ENCODE data around the gene GADD45A.

The GADD45A gene

GRCh38 chr1:67700220-67700619 lies 15.2 kb downstream of the GADD45A start:
- Histone ChIP-seq H3K27me3 (ENCODE audit: insufficient read depth, insufficient read length) (no peaks in the 10 kb centered on the region), H3K9me3 (ENCODE audit: insufficient read depth, low read length) (no peaks in the 10 kb centered on the region)

GRCh38 chr1:67700692-67701410 lies 15.8 kb downstream of the GADD45A start:
- no peak overlapping the region for H3K4me3 ChIP-seq (ENCODE audit: insufficient read length, low read depth)
- H3K36me3 ChIP-seq (ENCODE audit: insufficient read depth, insufficient read length, low read length) = peaks cover 25% of the 10 kb centered on the region
- peak; percentile 89 for DNase-seq (ENCODE audit: low read depth, low spot score)

More at GRCh38 chr1:67700220-67700619, 15.2 kb downstream of the GADD45A start:
- H3K4me3 ChIP-seq (ENCODE audit: insufficient read length, low read depth) = peak overlapping the region; percentile 15
- H3K4me1 ChIP-seq (ENCODE audit: insufficient read depth, insufficient read length) = peaks cover 4% of the 10 kb centered on the region
- H3K36me3 ChIP-seq (ENCODE audit: insufficient read depth, insufficient read length, low read length) = peaks cover 19% of the 10 kb centered on the region
- H3K9ac ChIP-seq (ENCODE audit: insufficient read length, low read depth) = peak overlapping the region; percentile 76
- no peak for DNase-seq (ENCODE audit: low read depth, low spot score)
- TF ChIP-seq YY1 (IDR thresholded peaks at IDR 0.05; ENCODE audit: insufficient read depth, insufficient read length) (no peak), ZNF274 (IDR thresholded peaks at IDR 0.05; ENCODE audit: low read depth, low read length) (no peak), SUZ12 (IDR thresholded peaks at IDR 0.05; ENCODE audit: extremely low read depth, insufficient read depth, insufficient read length) (no peak)

GRCh38 chr1:67701876-67702275 lies 16.9 kb downstream of the GADD45A start:
- Histone ChIP-seq H3K4me1 (ENCODE audit: insufficient read depth, insufficient read length) (peaks cover 4% of the 10 kb centered on the region), H3K9me3 (ENCODE audit: insufficient read depth, low read length) (no peaks in the 10 kb centered on the region), H3K27me3 (ENCODE audit: insufficient read depth, insufficient read length) (no peaks in the 10 kb centered on the region), H3K36me3 (ENCODE audit: insufficient read depth, insufficient read length, low read length) (peaks cover 32% of the 10 kb centered on the region), H3K4me3 (ENCODE audit: insufficient read length, low read depth) (no peak overlapping the region), H3K9ac (ENCODE audit: insufficient read length, low read depth) (no peak overlapping the region)
- no peak for TF ChIP-seq SUZ12 (IDR thresholded peaks at IDR 0.05; ENCODE audit: extremely low read depth, insufficient read depth, insufficient read length)
- DNase-seq (ENCODE audit: low read depth, low spot score) = no peak

More at GRCh38 chr1:67700692-67701410, 15.8 kb downstream of the GADD45A start:
- no peaks in the 10 kb centered on the region for H3K27me3 ChIP-seq (ENCODE audit: insufficient read depth, insufficient read length)
- peaks cover 4% of the 10 kb centered on the region for H3K4me1 ChIP-seq (ENCODE audit: insufficient read depth, insufficient read length)
- TF ChIP-seq SUZ12 (IDR thresholded peaks at IDR 0.05; ENCODE audit: extremely low read depth, insufficient read depth, insufficient read length) (no peak), ZNF274 (IDR thresholded peaks at IDR 0.05; ENCODE audit: low read depth, low read length) (no peak), YY1 (IDR thresholded peaks at IDR 0.05; ENCODE audit: insufficient read depth, insufficient read length) (no peak)
- H3K9ac ChIP-seq (ENCODE audit: insufficient read length, low read depth) = peak overlapping the region; percentile 76
- no peaks in the 10 kb centered on the region for H3K9me3 ChIP-seq (ENCODE audit: insufficient read depth, low read length)

GRCh38 chr1:67704351-67704750 lies 19.4 kb downstream of the GADD45A start:
- H3K9ac ChIP-seq (ENCODE audit: insufficient read length, low read depth) = no peak overlapping the region
- H3K36me3 ChIP-seq (ENCODE audit: insufficient read depth, insufficient read length, low read length) = peaks cover 37% of the 10 kb centered on the region
- DNase-seq (ENCODE audit: low read depth, low spot score) = no peak
- H3K4me3 ChIP-seq (ENCODE audit: insufficient read length, low read depth) = no peak overlapping the region
- H3K9me3 ChIP-seq (ENCODE audit: insufficient read depth, low read length) = no peaks in the 10 kb centered on the region
- no peaks in the 10 kb centered on the region for H3K27me3 ChIP-seq (ENCODE audit: insufficient read depth, insufficient read length)
- peaks cover 4% of the 10 kb centered on the region for H3K4me1 ChIP-seq (ENCODE audit: insufficient read depth, insufficient read length)
- no peak for TF ChIP-seq SUZ12 (IDR thresholded peaks at IDR 0.05; ENCODE audit: extremely low read depth, insufficient read depth, insufficient read length)
- TF ChIP-seq ZNF274 (IDR thresholded peaks at IDR 0.05; ENCODE audit: low read depth, low read length) = no peak
- no peak for TF ChIP-seq YY1 (IDR thresholded peaks at IDR 0.05; ENCODE audit: insufficient read depth, insufficient read length)

GRCh38 chr1:67705735-67706453 lies 20.9 kb downstream of the GADD45A start:
- peaks cover 4% of the 10 kb centered on the region for H3K4me1 ChIP-seq (ENCODE audit: insufficient read depth, insufficient read length)
- no peak for TF ChIP-seq YY1 (IDR thresholded peaks at IDR 0.05; ENCODE audit: insufficient read depth, insufficient read length)
- TF ChIP-seq SUZ12 (IDR thresholded peaks at IDR 0.05; ENCODE audit: extremely low read depth, insufficient read depth, insufficient read length) = no peak
- no peak for TF ChIP-seq ZNF274 (IDR thresholded peaks at IDR 0.05; ENCODE audit: low read depth, low read length)

GRCh38 chr1:67708606-67709005 lies 23.6 kb downstream of the GADD45A start:
- no peak for DNase-seq (ENCODE audit: low read depth, low spot score)
- Histone ChIP-seq H3K9ac (ENCODE audit: insufficient read length, low read depth) (no peak overlapping the region), H3K36me3 (ENCODE audit: insufficient read depth, insufficient read length, low read length) (peaks cover 33% of the 10 kb centered on the region), H3K4me1 (ENCODE audit: insufficient read depth, insufficient read length) (no peaks in the 10 kb centered on the region), H3K4me3 (ENCODE audit: insufficient read length, low read depth) (no peak overlapping the region), H3K9me3 (ENCODE audit: insufficient read depth, low read length) (no peaks in the 10 kb centered on the region), H3K27me3 (ENCODE audit: insufficient read depth, insufficient read length) (no peaks in the 10 kb centered on the region)
- no peak for TF ChIP-seq ZNF274 (IDR thresholded peaks at IDR 0.05; ENCODE audit: low read depth, low read length)
- TF ChIP-seq SUZ12 (IDR thresholded peaks at IDR 0.05; ENCODE audit: extremely low read depth, insufficient read depth, insufficient read length) = no peak
- TF ChIP-seq YY1 (IDR thresholded peaks at IDR 0.05; ENCODE audit: insufficient read depth, insufficient read length) = no peak

More at GRCh38 chr1:67705735-67706453, 20.9 kb downstream of the GADD45A start:
- Histone ChIP-seq H3K36me3 (ENCODE audit: insufficient read depth, insufficient read length, low read length) (peaks cover 37% of the 10 kb centered on the region), H3K9me3 (ENCODE audit: insufficient read depth, low read length) (no peaks in the 10 kb centered on the region), H3K4me3 (ENCODE audit: insufficient read length, low read depth) (no peak overlapping the region), H3K9ac (ENCODE audit: insufficient read length, low read depth) (no peak overlapping the region), H3K27me3 (ENCODE audit: insufficient read depth, insufficient read length) (no peaks in the 10 kb centered on the region)
- DNase-seq (ENCODE audit: low read depth, low spot score) = no peak

GRCh38 chr1:67710417-67710816 lies 25.4 kb downstream of the GADD45A start:
- TF ChIP-seq YY1 (IDR thresholded peaks at IDR 0.05; ENCODE audit: insufficient read depth, insufficient read length) (no peak), ZNF274 (IDR thresholded peaks at IDR 0.05; ENCODE audit: low read depth, low read length) (no peak), SUZ12 (IDR thresholded peaks at IDR 0.05; ENCODE audit: extremely low read depth, insufficient read depth, insufficient read length) (no peak)
- Histone ChIP-seq H3K9me3 (ENCODE audit: insufficient read depth, low read length) (no peaks in the 10 kb centered on the region), H3K27me3 (ENCODE audit: insufficient read depth, insufficient read length) (no peaks in the 10 kb centered on the region), H3K36me3 (ENCODE audit: insufficient read depth, insufficient read length, low read length) (peaks cover 16% of the 10 kb centered on the region), H3K4me3 (ENCODE audit: insufficient read length, low read depth) (no peak overlapping the region), H3K4me1 (ENCODE audit: insufficient read depth, insufficient read length) (no peaks in the 10 kb centered on the region), H3K9ac (ENCODE audit: insufficient read length, low read depth) (no peak overlapping the region)
- no peak for DNase-seq (ENCODE audit: low read depth, low spot score)
